HG02763 (cell line): ENCODE measurements around the gene SLC35F2.
"Not testable (repeated sequence)": the region's sequence is repeated elsewhere in the genome, so short reads cannot be mapped to it uniquely, and the experiment has no call there.

ENCODE experiments used
- ATAC-seq: cut with Tn5 transposase; IDR thresholded peaks from one replicate; pipeline ENCODE4 v1.9.1; 2021; ENCODE audit warnings: mild to moderate bottlenecking, moderate library complexity; ENCODE audit not compliant: unreplicated experiment

SLC35F2 gene

GRCh38 chr11:107791343-107792048 is 67.1 kb downstream of the SLC35F2 start:
- ATAC-seq, result no peak

DNA sequence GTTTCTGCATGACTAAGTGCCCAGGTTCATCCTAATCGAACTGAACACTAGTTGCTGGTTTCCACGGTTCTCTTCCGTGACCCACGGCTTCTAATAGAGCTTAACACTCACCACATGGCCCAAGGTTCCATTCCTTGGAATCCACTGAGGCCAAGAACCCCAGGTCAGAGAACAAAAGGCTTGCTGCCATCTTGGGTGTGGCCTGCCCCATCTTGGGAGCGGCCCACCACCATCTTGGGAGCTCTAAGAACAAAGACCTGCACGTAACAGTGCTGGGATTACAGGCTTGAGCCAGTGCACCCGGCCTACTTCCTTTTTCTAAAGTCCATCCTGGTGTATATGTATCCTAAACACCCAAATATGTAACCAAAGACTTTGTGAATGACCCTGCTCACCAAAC is 68.8 kb downstream of the SLC35F2 start:
- no peak for ATAC-seq

DNA sequence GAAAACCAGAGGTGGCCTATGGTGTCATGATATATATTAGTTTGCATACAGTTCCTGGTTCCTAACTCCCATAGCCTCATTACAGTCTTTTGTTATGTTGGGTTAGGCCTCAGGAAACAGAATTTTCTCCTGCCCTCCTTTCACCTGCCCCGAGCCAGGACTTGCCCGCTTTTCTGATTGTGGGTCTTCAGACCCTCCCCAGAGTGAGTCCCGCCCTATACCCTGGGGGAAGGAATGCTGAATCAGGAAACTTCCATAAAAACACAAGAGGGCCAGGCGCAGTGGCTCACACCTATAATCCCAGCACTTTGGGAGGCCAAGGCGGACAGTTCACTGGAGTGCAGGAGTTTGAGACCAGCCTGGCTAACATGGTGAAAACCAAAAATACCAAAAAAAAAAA is 70.9 kb downstream of the SLC35F2 start:
- ATAC-seq, result no peak

DNA sequence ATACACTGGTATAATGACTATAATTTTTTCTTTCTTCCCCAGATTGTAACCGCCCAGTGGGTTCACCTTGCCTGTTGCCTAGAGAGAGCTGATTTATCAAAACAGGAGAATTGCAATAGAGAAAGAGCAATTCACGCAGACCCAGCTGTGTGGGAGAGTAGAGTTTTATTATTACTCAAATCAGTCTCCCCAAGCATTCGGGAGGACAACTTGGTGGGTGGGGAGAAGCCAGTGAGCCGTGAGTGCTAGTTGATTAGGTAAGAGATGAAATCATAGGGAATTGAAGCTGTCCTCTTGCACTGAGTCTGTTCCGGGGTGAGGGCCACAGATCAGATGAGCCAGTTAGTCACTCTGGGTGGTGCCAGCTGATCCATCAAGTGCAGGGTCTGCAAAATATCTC is 73.2 kb downstream of the SLC35F2 start:
- no peak for ATAC-seq

DNA sequence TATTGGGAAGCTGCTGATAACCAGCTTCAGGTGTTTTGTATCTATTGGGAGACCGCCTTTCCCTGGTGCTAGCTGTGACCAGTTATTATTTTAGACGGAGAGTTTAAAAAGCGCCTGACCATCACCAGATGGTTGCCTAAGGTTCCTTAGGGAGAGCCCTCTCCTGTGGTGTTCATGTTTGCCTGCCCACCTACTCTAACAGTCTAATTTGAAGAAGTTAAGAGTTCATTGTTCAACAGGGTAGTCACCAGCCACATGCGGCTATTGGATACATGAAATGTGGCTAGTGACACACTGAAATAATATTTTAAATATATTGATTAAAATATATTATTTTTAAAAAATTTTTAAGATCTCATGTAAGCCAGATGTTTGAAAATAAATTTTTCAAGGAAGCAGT is 75.5 kb downstream of the SLC35F2 start:
- no peak for ATAC-seq

DNA sequence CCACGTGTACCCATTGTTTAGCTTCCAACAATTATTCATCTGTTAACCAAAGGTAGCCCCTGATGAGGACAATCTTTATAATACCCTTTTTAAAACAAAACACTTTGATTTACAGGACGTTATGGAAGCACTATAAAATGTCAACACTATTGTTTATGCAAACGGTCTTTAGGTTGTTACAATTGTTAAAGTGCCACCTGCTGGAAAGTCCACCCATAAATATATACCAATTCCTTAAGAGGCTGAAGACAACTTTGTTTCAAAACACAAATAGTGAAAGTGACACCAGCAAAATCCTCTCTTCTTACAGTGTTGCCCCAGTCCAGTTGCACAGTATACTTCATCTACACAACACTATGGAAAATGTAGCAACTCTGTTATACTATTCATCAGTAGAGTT is 77.8 kb downstream of the SLC35F2 start:
- no peak for ATAC-seq

DNA sequence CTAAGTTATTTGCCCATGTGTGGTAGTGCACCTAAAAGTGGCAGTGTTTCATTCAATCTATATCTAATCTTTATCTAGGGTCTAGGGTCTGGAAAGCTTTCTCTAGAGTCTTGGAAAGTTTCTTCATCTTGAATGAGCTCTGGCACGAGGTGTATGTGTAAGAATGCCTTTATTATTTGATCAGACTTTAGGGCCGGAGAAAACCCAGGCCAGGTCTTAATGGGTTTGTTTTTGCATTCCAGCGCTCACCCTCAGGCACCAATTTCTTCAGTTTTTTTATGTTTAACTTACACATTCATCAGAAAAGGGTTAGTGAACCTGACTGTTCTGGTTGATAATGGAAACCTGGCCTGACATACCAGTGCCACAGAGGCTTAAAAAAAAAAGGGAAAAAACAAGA is 78.5 kb downstream of the SLC35F2 start:
- no peak for ATAC-seq

DNA sequence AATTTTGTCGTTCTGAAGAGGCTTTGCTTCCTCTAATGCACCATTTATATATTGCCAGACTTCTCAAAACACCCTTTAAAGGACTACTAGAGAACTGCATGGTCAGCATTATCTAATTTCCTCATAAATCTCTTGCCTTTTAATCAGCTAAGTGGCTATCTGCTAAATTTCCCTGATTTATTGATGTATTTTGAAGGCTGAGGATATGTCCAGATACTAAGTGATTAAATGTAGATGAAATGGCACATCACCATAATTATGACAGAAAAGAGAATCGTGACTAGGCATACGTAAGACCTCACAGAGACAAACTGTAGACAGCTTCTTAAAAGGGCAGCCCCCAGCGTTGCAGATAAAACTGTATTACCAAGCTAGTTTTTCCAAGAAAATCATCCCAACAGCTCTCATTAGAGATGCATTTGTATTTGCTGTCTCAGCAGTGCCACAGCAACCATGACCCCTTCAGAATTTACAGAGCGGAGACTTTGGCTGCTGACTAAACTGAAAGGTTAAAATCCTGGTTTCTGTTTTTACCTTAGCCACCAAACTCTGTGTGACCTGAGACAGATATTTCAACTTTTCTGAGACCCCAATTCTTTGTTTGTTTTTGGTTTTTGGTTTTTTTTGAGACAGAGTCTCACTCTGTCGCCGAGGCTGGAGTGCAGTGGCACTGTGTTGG is 79.6 kb downstream of the SLC35F2 start:
- no peak for ATAC-seq

- no peak for ATAC-seq
Observed at GRCh38 chr11:107777110-107777509, 81.5 kb downstream of the SLC35F2 start.

- ATAC-seq, result no peak
Observed at GRCh38 chr11:107776062-107776461, 82.5 kb downstream of the SLC35F2 start.

DNA sequence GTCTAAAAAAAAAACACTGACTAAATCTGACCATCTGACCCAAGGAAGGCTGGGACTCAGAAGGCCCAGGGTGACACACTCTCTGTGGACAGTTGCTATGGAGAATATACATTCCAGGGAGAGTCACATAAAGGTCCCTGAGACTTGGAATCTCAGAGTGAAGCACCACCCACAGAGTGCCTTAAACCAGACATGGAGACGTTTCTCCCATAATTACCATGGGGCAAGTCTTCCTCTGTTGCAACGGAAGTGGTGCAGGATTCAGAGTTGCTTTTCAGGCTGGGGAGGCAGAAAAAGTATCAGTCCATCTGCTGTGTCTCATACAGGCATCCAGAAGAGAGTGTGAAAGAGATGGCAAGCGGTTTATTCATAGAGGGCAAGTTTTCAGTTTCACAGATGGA is 88.0 kb downstream of the SLC35F2 start:
- ATAC-seq, result no peak

DNA sequence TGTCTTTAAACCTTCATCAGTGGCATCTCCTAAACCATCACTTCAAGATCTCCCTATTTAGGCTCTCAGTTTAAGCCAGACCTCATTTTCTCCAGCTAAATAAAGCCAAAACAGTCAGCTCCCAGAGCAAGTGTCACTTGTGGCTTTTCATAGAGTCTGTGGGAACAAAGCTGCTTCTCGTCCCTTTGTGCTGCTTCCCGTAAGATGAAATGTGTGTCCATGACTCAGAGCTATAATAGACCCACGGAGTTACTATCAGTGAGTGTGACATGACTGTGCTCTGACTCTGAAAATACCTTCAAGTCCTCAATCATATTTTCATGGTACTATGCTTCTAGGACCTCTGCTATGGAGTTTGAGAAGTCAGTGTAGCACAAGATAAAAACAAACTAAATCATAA is 89.4 kb downstream of the SLC35F2 start:
- no peak for ATAC-seq

GRCh38 chr11:107758719-107759355 is 99.8 kb downstream of the SLC35F2 start:
- ATAC-seq, result not testable (repeated sequence)

DNA sequence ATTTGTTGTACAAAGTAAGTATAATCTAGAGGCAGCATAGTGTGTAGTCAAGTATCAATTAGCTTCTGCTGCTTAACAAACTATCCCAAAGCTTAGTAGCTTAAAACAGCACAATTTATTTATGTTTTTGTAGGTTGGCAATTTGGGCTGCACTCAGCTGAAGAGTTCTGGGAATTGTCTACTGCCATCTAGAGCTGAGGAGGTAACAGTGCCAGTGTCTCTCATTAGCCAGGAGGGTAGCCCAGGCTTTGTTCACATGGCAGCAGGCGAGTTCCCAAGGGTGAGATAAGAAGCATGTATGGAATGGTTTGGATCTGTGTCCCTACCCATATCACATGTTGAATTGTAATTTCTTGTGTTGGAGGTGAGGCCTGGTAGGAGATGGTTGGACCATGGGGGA is 100.9 kb downstream of the SLC35F2 start:
- no peak for ATAC-seq

DNA sequence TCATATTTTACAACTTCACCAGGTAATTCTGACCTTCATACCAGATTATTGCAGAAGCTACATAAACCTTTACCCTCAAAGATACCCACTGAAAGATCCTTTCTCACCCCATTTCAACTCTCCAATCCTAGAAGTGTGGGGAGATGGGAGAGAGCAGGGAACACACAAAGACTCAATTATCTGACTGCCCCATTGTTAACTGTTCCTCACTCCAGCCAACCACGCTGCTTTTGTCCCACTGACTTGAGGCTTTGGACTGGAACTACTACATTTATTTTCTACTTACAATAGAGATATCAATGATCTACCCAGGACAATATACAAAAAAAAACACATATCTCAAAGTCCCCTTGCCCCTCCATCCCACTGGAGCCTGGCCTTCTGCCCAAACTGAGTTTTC is 102.0 kb downstream of the SLC35F2 start:
- no peak for ATAC-seq

DNA sequence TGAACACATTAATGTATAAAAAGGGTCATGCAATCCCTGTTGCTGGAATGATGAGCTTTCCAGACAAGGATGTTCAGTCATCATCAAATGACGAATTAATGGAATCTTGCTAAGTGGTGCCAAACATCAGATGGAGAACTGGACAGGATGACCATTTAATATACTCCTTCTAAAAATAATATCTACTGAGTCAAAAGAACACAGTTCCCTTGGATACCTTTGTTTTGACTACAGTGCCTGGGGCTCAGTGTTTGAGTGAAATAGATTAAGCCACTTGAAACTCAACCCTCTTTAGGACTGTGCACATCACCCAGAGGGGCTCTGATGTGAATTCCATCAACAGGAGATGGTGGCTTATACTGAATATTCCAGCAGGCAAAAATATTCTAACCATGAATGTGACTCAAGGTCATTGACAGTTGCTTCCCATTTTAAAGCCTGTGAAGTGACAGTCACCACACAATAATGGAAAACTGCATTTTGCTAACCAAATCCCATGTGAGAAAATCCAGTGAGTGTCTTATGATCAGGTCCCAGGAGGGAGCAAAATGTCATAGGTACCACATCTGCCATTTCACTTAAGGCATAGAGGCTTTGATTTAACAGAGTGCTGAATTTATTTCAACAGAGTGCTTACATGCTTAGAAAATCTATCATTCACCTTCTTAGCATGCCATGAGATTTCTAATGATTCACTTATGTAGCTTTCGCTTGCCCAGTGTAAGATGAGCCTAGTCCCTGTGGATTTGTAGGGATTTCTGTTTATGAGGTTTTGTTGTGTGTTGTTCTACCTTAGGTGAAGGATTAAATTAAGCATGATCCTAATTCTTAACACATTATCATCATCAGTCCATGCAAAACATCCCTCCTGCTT is 105.4 kb downstream of the SLC35F2 start:
- no peak for ATAC-seq

DNA sequence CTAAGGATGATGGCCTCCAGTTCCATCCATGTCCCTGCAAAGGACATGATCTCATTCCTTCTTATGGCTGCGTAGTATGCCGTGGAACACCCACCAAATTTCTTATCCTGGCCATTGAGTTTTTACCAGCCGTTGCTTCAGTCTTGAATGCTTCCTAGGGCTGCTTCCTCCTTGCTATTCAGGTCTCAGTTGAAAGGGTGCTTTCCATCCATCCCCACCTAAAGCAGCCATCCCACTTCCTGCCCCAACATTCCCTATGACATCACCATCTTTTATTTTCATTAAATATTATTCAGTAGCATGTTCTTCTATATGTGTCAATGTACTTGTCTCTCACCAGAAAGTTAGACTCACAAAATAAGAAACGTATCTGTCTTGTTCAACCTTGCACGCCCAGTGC is 106.1 kb downstream of the SLC35F2 start:
- ATAC-seq, result no peak

DNA sequence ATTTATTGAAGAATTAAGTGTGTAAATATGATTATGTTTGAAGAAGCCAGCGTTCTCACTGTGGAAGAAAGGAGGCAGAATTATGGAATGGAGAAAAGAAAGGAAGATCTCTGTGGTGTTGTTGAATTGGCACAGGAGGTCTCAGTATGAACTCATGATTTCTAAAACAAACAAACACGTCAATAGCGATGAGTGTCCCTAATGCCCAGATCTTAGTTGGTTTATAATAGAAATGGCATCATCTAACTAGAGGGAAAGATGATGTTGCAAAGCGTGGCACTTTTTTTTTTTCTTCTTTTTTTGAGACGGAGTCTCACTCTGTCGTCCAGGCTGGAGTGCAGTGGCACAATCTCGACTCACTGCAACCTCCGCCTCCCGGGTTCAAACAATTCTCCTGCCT is 107.5 kb downstream of the SLC35F2 start:
- ATAC-seq, result no peak

DNA sequence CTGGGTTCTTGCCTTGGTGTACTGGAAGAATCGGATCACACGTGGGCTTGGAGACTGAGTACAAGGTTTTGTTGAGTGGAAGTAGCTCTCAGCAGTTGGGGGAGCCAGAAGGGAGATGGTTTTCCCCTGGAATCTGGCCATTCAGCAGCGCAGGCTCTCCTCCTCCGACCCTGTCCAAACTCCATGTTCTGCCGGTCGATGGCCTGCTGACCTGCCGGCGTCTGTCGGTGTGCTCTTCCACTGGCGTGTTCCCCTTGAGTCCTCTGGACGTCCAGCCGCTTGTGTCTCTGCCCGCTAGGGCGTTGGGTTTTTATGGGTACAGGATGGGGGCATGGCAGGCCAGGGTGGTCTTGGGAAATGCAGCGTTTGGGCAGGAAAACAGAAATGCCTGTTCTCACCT is 108.3 kb downstream of the SLC35F2 start:
- ATAC-seq, result no peak

DNA sequence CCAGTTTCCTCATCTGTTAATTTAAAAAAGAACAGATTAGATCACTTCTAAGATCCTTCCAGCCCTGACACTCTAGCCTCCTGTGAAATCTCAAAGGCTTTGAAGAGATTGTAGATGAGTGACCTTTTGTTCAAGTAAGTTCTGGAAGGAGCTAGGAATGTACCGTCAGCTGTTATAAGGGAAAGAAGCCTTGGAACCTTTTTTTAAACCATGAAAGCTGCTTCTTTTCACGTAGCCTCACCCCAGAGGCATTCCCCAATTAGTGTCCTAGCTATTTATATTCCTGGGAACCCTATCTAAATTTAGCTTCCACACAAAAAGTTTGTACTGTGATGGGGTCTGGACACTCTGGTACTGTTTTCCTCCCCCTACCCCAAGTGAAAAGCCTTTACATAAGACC is 111.0 kb downstream of the SLC35F2 start:
- ATAC-seq, result no peak

DNA sequence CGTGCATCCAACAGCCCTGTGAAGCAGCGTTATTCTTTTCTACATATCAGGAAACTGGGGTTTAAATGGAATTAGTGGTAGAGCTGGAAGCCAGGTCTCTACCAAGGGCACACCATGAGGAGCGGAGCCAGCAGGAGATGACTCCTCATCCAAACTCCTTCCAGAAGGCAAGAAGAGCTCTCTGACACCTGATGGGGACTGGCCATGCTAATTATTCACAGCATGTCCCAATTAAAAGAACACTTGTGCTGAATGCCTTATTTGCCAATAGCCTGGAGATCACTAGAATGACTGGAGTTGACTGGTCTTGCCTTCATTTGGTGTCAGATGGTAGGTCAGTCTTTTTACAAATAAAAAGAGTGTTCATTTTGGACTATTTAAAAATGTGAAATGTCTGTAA is 113.9 kb downstream of the SLC35F2 start:
- ATAC-seq, result no peak
